ENCODE results near the gene KCNK3.
"Not testable (repeated sequence)": the region's sequence is repeated elsewhere in the genome, so short reads cannot be mapped to it uniquely, and the experiment has no call there.

Gene KCNK3

GRCh38 chr2:26665296-26665695 is 27.2 kb upstream of the KCNK3 start:
- DNase-seq (ENCODE audit: low spot score), result not testable (repeated sequence)

- no peak for DNase-seq (ENCODE audit: low spot score)
Measured at GRCh38 chr2:26666671-26667070, 25.9 kb upstream of the KCNK3 start.

- DNase-seq (ENCODE audit: low spot score), result no peak
Measured at GRCh38 chr2:26668041-26668440, 24.5 kb upstream of the KCNK3 start.

- DNase-seq (ENCODE audit: low spot score), result no peak
Measured at GRCh38 chr2:26668856-26669750, 23.4 kb upstream of the KCNK3 start.

- DNase-seq (ENCODE audit: low spot score), result no peak
Measured at GRCh38 chr2:26670171-26670570, 22.4 kb upstream of the KCNK3 start.

GRCh38 chr2:26670931-26671460 is 21.5 kb upstream of the KCNK3 start:
- no peak for DNase-seq (ENCODE audit: low spot score)

DNA sequence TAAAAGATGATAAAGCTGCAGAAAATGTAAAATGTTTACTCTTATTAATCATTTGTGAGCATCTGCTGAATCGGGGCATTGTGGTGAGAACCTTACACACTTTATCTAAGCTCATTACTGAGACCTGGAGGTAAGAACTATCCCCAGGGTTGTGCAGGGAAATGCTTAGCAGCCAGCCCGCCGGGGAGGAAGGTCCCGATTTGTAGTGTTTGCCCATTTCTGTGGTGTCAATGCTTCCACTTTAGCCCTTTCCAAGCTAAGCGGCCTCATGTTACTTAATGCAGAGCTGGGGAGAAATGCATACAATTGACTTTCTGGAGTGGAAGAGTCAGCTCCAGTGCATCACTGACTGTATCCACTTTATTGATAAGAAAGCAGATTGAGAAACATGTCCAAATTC is 20.8 kb upstream of the KCNK3 start:
- DNase-seq (ENCODE audit: low spot score), result no peak

- no peak for DNase-seq (ENCODE audit: low spot score)
Measured at GRCh38 chr2:26672112-26672817, 20.3 kb upstream of the KCNK3 start.

DNA sequence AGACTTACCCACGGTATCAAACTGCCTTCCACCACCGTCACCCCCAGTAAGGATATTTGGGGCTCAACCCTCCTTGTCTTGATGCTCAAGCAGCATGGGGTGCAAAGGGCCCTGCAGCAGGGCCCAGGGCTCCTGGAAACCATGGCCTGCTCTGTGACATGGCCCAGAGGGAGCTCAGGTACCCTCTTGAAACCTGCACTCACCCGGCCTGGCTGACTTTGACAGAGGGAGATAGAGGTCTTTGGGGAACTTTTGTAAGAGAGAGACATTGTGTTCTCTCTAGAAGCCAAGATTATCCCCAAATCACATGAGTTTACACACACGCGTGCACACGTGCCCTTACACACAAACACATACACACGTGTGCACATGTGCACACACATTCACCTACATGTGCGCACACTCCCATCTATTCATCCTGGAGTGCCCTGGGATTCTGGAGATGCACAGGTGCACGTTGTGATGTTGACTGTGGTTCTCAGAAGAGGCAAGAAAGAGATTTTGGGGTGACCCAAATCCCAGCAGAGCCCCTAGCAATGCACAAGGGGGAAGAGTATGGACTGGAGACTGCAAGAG is 19.6 kb upstream of the KCNK3 start:
- no peak for DNase-seq (ENCODE audit: low spot score)

DNA sequence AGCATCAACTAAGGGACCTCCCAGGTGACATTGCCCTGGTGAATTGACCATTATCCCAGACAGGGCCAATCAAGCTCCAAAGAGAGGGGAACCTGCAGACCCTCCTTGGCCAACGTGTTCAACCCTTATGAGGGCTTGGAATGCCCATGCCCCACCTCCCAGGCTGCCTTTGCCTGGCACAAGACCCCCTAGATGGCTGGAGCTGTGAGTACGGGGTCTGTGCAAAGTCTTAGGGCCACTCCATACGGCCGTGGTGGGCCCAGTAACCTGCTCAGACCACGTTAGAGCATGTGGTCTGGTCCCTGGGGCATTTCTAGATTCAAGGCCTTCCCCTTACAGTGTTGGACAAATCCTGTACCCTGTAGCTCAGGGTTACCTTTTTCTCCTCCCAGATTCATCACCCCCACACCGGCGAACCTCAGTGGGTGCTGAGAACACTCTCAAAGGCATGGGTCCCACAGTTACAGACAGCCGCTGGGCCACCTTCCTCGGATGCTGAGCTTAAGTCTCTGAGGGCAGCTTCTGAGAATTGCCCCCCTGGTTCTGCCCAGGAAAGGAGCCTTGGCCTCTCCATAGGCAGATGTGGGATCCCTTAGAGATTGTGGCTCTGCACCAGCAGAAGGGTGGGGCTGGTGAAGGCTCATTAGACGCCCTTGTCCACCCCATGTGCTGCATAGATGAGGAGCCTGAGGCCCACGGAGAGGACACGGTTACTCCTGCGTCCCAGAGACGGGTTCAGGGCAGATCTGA is 18.3 kb upstream of the KCNK3 start:
- no peak for DNase-seq (ENCODE audit: low spot score)

- no peak for DNase-seq (ENCODE audit: low spot score)
Measured at GRCh38 chr2:26674771-26675170, 17.8 kb upstream of the KCNK3 start.

DNA sequence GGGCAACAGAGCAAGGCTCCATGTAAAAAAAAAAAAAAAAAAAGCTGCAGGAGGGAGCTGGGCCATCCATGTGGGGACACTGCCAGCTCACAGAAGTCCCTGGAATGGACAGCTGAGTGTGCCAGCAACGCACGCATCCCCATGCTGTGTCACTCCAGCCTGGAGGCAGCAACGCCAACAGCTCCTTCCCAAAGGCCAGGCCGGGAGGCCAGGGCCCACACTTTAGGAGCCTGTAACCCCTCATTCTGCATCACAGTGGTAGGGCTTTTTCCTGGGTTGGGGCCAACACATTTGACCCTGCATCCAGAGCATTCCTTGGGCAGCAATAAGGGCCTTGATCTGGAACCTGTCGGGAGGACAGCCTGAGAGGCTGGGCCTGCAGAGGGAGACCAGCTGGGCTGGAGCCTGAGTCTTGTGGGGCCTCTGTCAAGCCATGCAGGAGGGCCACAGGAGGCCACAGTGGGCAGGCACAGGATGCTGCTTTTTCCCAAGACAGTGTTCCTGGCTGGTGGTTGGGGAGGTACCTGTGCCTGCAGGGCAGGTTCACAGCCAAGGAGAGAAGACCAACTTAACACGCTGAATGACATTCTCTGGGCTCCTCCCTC is 16.8 kb upstream of the KCNK3 start:
- DNase-seq (ENCODE audit: low spot score), result no peak

DNA sequence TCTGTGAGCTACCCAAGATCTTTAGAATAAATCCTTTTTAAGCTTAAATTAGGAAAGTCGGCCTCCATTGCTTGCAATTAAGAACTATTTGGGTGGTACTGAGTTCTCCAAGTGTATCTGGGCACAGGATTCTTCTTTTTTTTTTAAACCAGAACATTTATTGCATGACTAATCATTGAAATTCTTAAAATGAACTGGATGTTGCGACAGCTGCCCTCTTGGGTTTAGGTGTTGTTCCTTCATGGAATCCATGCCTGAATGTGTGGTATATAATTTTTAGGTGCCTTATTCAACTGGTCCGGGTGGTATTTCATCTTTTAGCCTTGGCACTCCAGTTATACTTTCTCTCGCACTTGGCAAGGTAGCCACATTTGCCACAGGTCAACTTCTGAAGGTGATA is 14.5 kb upstream of the KCNK3 start:
- no peak for DNase-seq (ENCODE audit: low spot score)

DNA sequence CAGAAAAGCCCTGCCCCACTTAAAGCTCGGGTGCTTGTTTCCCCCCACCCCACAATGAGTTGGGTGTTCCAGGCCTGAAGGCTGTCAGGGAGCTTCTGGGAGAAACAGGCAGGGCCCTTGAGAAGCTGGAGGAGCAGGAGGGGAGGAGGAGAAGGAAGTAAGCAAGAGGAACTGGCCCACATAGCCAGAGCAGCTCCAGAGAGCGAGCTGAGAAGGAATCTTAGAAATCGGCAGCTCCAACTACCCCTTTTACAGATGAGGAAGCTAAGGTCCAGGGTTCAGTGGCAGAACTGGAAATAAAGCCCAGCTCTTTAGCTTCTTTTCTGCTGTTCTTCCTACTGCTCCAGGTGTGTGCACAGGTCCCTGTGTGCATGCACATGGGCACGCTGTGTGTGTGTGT is 12.7 kb upstream of the KCNK3 start:
- no peak for DNase-seq (ENCODE audit: low spot score)

- DNase-seq (ENCODE audit: low spot score), result no peak
Measured at GRCh38 chr2:26681656-26682055, 10.9 kb upstream of the KCNK3 start.

DNA sequence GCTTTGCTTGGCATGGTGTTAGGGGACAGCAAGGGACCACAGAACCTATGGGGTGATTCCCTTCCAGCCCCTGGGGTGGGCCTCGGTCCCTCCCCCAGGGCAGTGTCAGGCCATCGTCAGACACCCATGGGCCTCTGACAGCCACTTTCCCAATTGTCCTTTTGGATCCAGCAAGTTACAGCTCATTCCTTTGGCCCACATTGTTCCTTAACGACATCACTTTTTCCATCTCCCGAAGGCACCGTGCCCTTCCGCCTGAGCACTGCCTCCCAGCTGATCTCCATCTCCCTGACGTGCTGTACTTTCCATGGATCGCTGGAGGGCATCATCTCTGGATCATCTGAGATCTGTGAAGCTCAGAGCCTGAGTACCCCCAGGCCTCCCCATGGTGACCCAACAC is 10.4 kb upstream of the KCNK3 start:
- no peak for DNase-seq (ENCODE audit: low spot score)

GRCh38 chr2:26683583-26683982 is 8.9 kb upstream of the KCNK3 start:
- no peak for DNase-seq (ENCODE audit: low spot score)

GRCh38 chr2:26685341-26685740 is 7.2 kb upstream of the KCNK3 start:
- DNase-seq (ENCODE audit: low spot score), result peak; percentile 35

GRCh38 chr2:26685989-26686839 is 6.3 kb upstream of the KCNK3 start:
- DNase-seq (ENCODE audit: low spot score), result peak; percentile 27

DNA sequence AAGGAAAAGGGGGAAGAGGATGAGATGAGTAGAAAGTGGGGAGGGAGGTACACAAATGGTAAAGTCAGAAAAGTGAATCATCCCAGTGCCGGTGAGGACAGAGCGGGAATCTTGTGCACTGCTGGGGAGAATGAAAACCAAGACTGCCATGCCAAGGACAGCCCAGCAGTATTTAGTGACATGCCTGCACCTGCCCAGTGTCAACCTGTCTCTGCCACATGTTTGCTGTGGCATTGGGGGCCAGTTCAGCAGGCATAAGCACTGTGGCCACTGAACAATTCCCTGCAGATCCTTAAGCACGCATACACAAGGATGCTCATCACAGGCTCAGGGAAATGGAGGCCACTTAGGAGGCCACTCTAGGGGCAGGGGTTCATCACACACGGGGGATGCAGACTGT is 5.2 kb upstream of the KCNK3 start:
- no peak for DNase-seq (ENCODE audit: low spot score)

All from SK-N-DZ (cell line).